Erythroblast (primary cell): ENCODE measurements around the gene ZDHHC6.

Experiments used
- GATA1 ChIP-seq: IDR thresholded peaks from 2 replicates; pipeline ENCODE4 v1.6.1; 2011; ENCODE audit warnings: low read depth, mild to moderate bottlenecking, control low read depth, low read length, moderate library complexity
- POLR2A ChIP-seq: IDR thresholded peaks from 2 replicates; pipeline ENCODE4 v1.6.1; 2011; ENCODE audit warnings: mild to moderate bottlenecking, low read length

GRCh38 chr10:112429654-112430230, 17.0 kb downstream of the ZDHHC6 start:
- TF ChIP-seq POLR2A (no peak), GATA1 (no peak)
